ENCODE measurements around the gene RPP40.
A peak's percentile ranks its signal among the peaks of the same experiment; 100 is the strongest.
"Not testable (repeated sequence)": the region's sequence is repeated elsewhere in the genome, so short reads cannot be mapped to it uniquely, and the experiment has no call there.

RPP40 gene

GRCh38 chr6:5014072-5014561 is 10.3 kb upstream of the RPP40 start:
- no peaks in the 10 kb centered on the region for H3K36me3 ChIP-seq (ENCODE audit: control insufficient read depth, insufficient read depth, low read length)
- H3K9me3 ChIP-seq (ENCODE audit: control insufficient read depth, insufficient read depth, low read depth, low read length): peaks cover 6% of the 10 kb centered on the region; the same call in 1 of the 2 replicates
- no peak overlapping the region for H3K4me3 ChIP-seq (ENCODE audit: low read depth, low read length)
- no peak overlapping the region for H3K9ac ChIP-seq (ENCODE audit: low read length)
- H3K4me1 ChIP-seq (ENCODE audit: control insufficient read depth, insufficient read depth, low read length): no peaks in the 10 kb centered on the region
- no peak overlapping the region for H3K27ac ChIP-seq (ENCODE audit: low read depth, low read length)
- peaks cover 2% of the 10 kb centered on the region; the same call in 1 of the 2 replicates for H3K27me3 ChIP-seq (ENCODE audit: control insufficient read depth, insufficient read depth, low read length)

GRCh38 chr6:5012519-5012918 is 8.7 kb upstream of the RPP40 start:
- Histone ChIP-seq H3K9me3 (ENCODE audit: control insufficient read depth, insufficient read depth, low read depth, low read length) (peaks cover 6% of the 10 kb centered on the region; the same call in 1 of the 2 replicates), H3K27ac (ENCODE audit: low read depth, low read length) (no peak overlapping the region), H3K4me1 (ENCODE audit: control insufficient read depth, insufficient read depth, low read length) (no peaks in the 10 kb centered on the region), H3K27me3 (ENCODE audit: control insufficient read depth, insufficient read depth, low read length) (peaks cover 2% of the 10 kb centered on the region; the same call in 1 of the 2 replicates), H3K9ac (ENCODE audit: low read length) (no peak overlapping the region), H3K36me3 (ENCODE audit: control insufficient read depth, insufficient read depth, low read length) (no peaks in the 10 kb centered on the region), H3K4me3 (ENCODE audit: low read depth, low read length) (no peak overlapping the region)

- no peak overlapping the region for H3K27ac ChIP-seq (ENCODE audit: low read depth, low read length)
- no peaks in the 10 kb centered on the region for H3K36me3 ChIP-seq (ENCODE audit: control insufficient read depth, insufficient read depth, low read length)
- H3K4me1 ChIP-seq (ENCODE audit: control insufficient read depth, insufficient read depth, low read length): no peaks in the 10 kb centered on the region
- peaks cover 6% of the 10 kb centered on the region; the same call in 1 of the 2 replicates for H3K9me3 ChIP-seq (ENCODE audit: control insufficient read depth, insufficient read depth, low read depth, low read length)
- no peak overlapping the region for H3K4me3 ChIP-seq (ENCODE audit: low read depth, low read length)
- H3K27me3 ChIP-seq (ENCODE audit: control insufficient read depth, insufficient read depth, low read length): no peaks in the 10 kb centered on the region
- no peak overlapping the region for H3K9ac ChIP-seq (ENCODE audit: low read length)
Observed at GRCh38 chr6:5011346-5011745, 7.5 kb upstream of the RPP40 start.

- H3K4me1 ChIP-seq (ENCODE audit: control insufficient read depth, insufficient read depth, low read length): 0 out of 2 replicates have a peak, but pooled peaks cover 5% of the 10 kb centered on the region
- no peak overlapping the region for H3K9ac ChIP-seq (ENCODE audit: low read length)
- no peak overlapping the region for H3K4me3 ChIP-seq (ENCODE audit: low read depth, low read length)
- no peaks in the 10 kb centered on the region for H3K27me3 ChIP-seq (ENCODE audit: control insufficient read depth, insufficient read depth, low read length)
- no peaks in the 10 kb centered on the region for H3K36me3 ChIP-seq (ENCODE audit: control insufficient read depth, insufficient read depth, low read length)
- no peak overlapping the region for H3K27ac ChIP-seq (ENCODE audit: low read depth, low read length)
- H3K9me3 ChIP-seq (ENCODE audit: control insufficient read depth, insufficient read depth, low read depth, low read length): no peaks in the 10 kb centered on the region
Observed at GRCh38 chr6:5007531-5007930, 3.7 kb upstream of the RPP40 start.

- no peak overlapping the region for H3K9ac ChIP-seq (ENCODE audit: low read length)
- H3K36me3 ChIP-seq (ENCODE audit: control insufficient read depth, insufficient read depth, low read length): peaks cover 3% of the 10 kb centered on the region; the same call in 1 of the 2 replicates
- 0 out of 2 replicates have a peak, but pooled peaks cover 5% of the 10 kb centered on the region for H3K4me1 ChIP-seq (ENCODE audit: control insufficient read depth, insufficient read depth, low read length)
- no peak overlapping the region for H3K4me3 ChIP-seq (ENCODE audit: low read depth, low read length)
- no peaks in the 10 kb centered on the region for H3K9me3 ChIP-seq (ENCODE audit: control insufficient read depth, insufficient read depth, low read depth, low read length)
- no peaks in the 10 kb centered on the region for H3K27me3 ChIP-seq (ENCODE audit: control insufficient read depth, insufficient read depth, low read length)
- no peak overlapping the region for H3K27ac ChIP-seq (ENCODE audit: low read depth, low read length)
Observed at GRCh38 chr6:5006222-5006621, 2.4 kb upstream of the RPP40 start.

GRCh38 chr6:5005038-5005433 is 1.2 kb upstream of the RPP40 start:
- H3K4me3 ChIP-seq (ENCODE audit: low read depth, low read length); H3K27me3 ChIP-seq (ENCODE audit: control insufficient read depth, insufficient read depth, low read length); H3K27ac ChIP-seq (ENCODE audit: low read depth, low read length); H3K9me3 ChIP-seq (ENCODE audit: control insufficient read depth, insufficient read depth, low read depth, low read length); H3K9ac ChIP-seq (ENCODE audit: low read length); H3K36me3 ChIP-seq (ENCODE audit: control insufficient read depth, insufficient read depth, low read length); H3K4me1 ChIP-seq (ENCODE audit: control insufficient read depth, insufficient read depth, low read length): not testable (repeated sequence)

- Histone ChIP-seq H3K36me3 (ENCODE audit: control insufficient read depth, insufficient read depth, low read length) (peaks cover 8% of the 10 kb centered on the region; the same call in 1 of the 2 replicates), H3K27me3 (ENCODE audit: control insufficient read depth, insufficient read depth, low read length) (no peaks in the 10 kb centered on the region), H3K4me3 (ENCODE audit: low read depth, low read length) (peak overlapping the region; percentile 77), H3K4me1 (ENCODE audit: control insufficient read depth, insufficient read depth, low read length) (0 out of 2 replicates have a peak, but pooled peaks cover 5% of the 10 kb centered on the region), H3K27ac (ENCODE audit: low read depth, low read length) (peak overlapping the region; percentile 1; the same call in 1 of the 2 replicates), H3K9ac (ENCODE audit: low read length) (peak overlapping the region; percentile 61), H3K9me3 (ENCODE audit: control insufficient read depth, insufficient read depth, low read depth, low read length) (no peaks in the 10 kb centered on the region)
Observed at GRCh38 chr6:5004373-5005037, 668 bp upstream of the RPP40 start.

- Histone ChIP-seq H3K9ac (ENCODE audit: low read length) (no peak overlapping the region), H3K9me3 (ENCODE audit: control insufficient read depth, insufficient read depth, low read depth, low read length) (no peaks in the 10 kb centered on the region), H3K36me3 (ENCODE audit: control insufficient read depth, insufficient read depth, low read length) (peaks cover 8% of the 10 kb centered on the region; the same call in 1 of the 2 replicates), H3K27ac (ENCODE audit: low read depth, low read length) (no peak overlapping the region), H3K4me1 (ENCODE audit: control insufficient read depth, insufficient read depth, low read length) (0 out of 2 replicates have a peak, but pooled peaks cover 3% of the 10 kb centered on the region), H3K27me3 (ENCODE audit: control insufficient read depth, insufficient read depth, low read length) (no peaks in the 10 kb centered on the region), H3K4me3 (ENCODE audit: low read depth, low read length) (no peak overlapping the region)
Observed at GRCh38 chr6:4999586-4999985, 4.3 kb downstream of the RPP40 start.

GRCh38 chr6:4997862-4998261 is 6.0 kb downstream of the RPP40 start:
- H3K27ac ChIP-seq (ENCODE audit: low read depth, low read length): no peak overlapping the region
- no peaks in the 10 kb centered on the region for H3K9me3 ChIP-seq (ENCODE audit: control insufficient read depth, insufficient read depth, low read depth, low read length)
- no peaks in the 10 kb centered on the region for H3K27me3 ChIP-seq (ENCODE audit: control insufficient read depth, insufficient read depth, low read length)
- no peaks in the 10 kb centered on the region for H3K4me1 ChIP-seq (ENCODE audit: control insufficient read depth, insufficient read depth, low read length)
- H3K4me3 ChIP-seq (ENCODE audit: low read depth, low read length): no peak overlapping the region
- H3K9ac ChIP-seq (ENCODE audit: low read length): no peak overlapping the region
- H3K36me3 ChIP-seq (ENCODE audit: control insufficient read depth, insufficient read depth, low read length): peaks cover 8% of the 10 kb centered on the region; the same call in 1 of the 2 replicates

- H3K4me1 ChIP-seq (ENCODE audit: control insufficient read depth, insufficient read depth, low read length): no peaks in the 10 kb centered on the region
- no peak overlapping the region for H3K9ac ChIP-seq (ENCODE audit: low read length)
- no peak overlapping the region for H3K27ac ChIP-seq (ENCODE audit: low read depth, low read length)
- no peaks in the 10 kb centered on the region for H3K27me3 ChIP-seq (ENCODE audit: control insufficient read depth, insufficient read depth, low read length)
- no peaks in the 10 kb centered on the region for H3K36me3 ChIP-seq (ENCODE audit: control insufficient read depth, insufficient read depth, low read length)
- H3K4me3 ChIP-seq (ENCODE audit: low read depth, low read length): no peak overlapping the region
- H3K9me3 ChIP-seq (ENCODE audit: control insufficient read depth, insufficient read depth, low read depth, low read length): no peaks in the 10 kb centered on the region
Observed at GRCh38 chr6:4994741-4995140, 9.1 kb downstream of the RPP40 start.

- Histone ChIP-seq H3K4me1 (ENCODE audit: control insufficient read depth, insufficient read depth, low read length) (no peaks in the 10 kb centered on the region), H3K36me3 (ENCODE audit: control insufficient read depth, insufficient read depth, low read length) (no peaks in the 10 kb centered on the region), H3K27me3 (ENCODE audit: control insufficient read depth, insufficient read depth, low read length) (no peaks in the 10 kb centered on the region), H3K9me3 (ENCODE audit: control insufficient read depth, insufficient read depth, low read depth, low read length) (peaks cover 8% of the 10 kb centered on the region; the same call in 1 of the 2 replicates), H3K4me3 (ENCODE audit: low read depth, low read length) (no peak overlapping the region), H3K27ac (ENCODE audit: low read depth, low read length) (no peak overlapping the region), H3K9ac (ENCODE audit: low read length) (no peak overlapping the region)
Observed at GRCh38 chr6:4987432-4987831, 16.4 kb downstream of the RPP40 start.

All from HUES6 (cell line).